ENCODE results near the gene CFAP410.

Gene CFAP410

GRCh38 chr21:44294391-44295162 is 44.6 kb downstream of the CFAP410 start:
- Histone ChIP-seq H3K4ac (ENCODE audit: low read depth, low read length) (no peak overlapping the region), H2AK5ac (ENCODE audit: low read length) (no peak overlapping the region), H3K4me2 (ENCODE audit: low read length) (no peak overlapping the region), H3K23ac (ENCODE audit: low read length) (no peak overlapping the region), H3K9ac (ENCODE audit: low read length) (no peak overlapping the region), H3K4me1 (ENCODE audit: control insufficient read depth, low read depth, low read length) (peaks cover 3% of the 10 kb centered on the region), H3K56ac (ENCODE audit: low read length) (no peak overlapping the region), H2BK120ac (ENCODE audit: low read depth, low read length) (no peak overlapping the region), H3K79me1 (ENCODE audit: low read length) (no peaks in the 10 kb centered on the region), H4K5ac (ENCODE audit: low read length) (no peak overlapping the region), H3K36me3 (ENCODE audit: control insufficient read depth, insufficient read depth, low read length) (no peaks in the 10 kb centered on the region), H4K8ac (ENCODE audit: low read depth, low read length) (no peak overlapping the region), H2BK15ac (replicated peaks; ENCODE audit: low read depth) (no peak overlapping the region), H3K79me2 (ENCODE audit: control insufficient read depth, insufficient read depth, low read length) (no peaks in the 10 kb centered on the region), H3K27me3 (ENCODE audit: insufficient read depth, low read length, poor library complexity) (no peaks in the 10 kb centered on the region), H3K18ac (ENCODE audit: low read length) (no peak overlapping the region), H2BK5ac (ENCODE audit: low read length) (no peak overlapping the region), H3K27ac (ENCODE audit: low read depth, low read length) (no peak overlapping the region), H3K4me3 (ENCODE audit: low read length) (no peak overlapping the region)
- no CpG with 5 or more reads among the region's 26 CpGs for WGBS (ENCODE audit: extremely low coverage, insufficient coverage, low lambda C conversion rate)
- DNase-seq, result no peak

GRCh38 chr21:44293551-44294231 is 45.5 kb downstream of the CFAP410 start:
- Histone ChIP-seq H3K4me3 (ENCODE audit: low read length) (no peak overlapping the region), H3K36me3 (ENCODE audit: control insufficient read depth, insufficient read depth, low read length) (no peaks in the 10 kb centered on the region), H2AK5ac (ENCODE audit: low read length) (no peak overlapping the region), H2BK15ac (replicated peaks; ENCODE audit: low read depth) (no peak overlapping the region), H3K27ac (ENCODE audit: low read depth, low read length) (no peak overlapping the region), H3K23ac (ENCODE audit: low read length) (no peak overlapping the region), H3K9ac (ENCODE audit: low read length) (no peak overlapping the region), H4K5ac (ENCODE audit: low read length) (no peak overlapping the region), H2BK5ac (ENCODE audit: low read length) (no peak overlapping the region), H3K79me1 (ENCODE audit: low read length) (no peaks in the 10 kb centered on the region), H3K79me2 (ENCODE audit: control insufficient read depth, insufficient read depth, low read length) (no peaks in the 10 kb centered on the region), H3K56ac (ENCODE audit: low read length) (no peak overlapping the region), H3K4me2 (ENCODE audit: low read length) (no peak overlapping the region), H3K4ac (ENCODE audit: low read depth, low read length) (no peak overlapping the region), H2BK120ac (ENCODE audit: low read depth, low read length) (no peak overlapping the region), H3K18ac (ENCODE audit: low read length) (no peak overlapping the region), H3K4me1 (ENCODE audit: control insufficient read depth, low read depth, low read length) (no peaks in the 10 kb centered on the region), H4K8ac (ENCODE audit: low read depth, low read length) (no peak overlapping the region), H3K27me3 (ENCODE audit: insufficient read depth, low read length, poor library complexity) (no peaks in the 10 kb centered on the region)
- no peak for DNase-seq
- WGBS (ENCODE audit: extremely low coverage, insufficient coverage, low lambda C conversion rate), result no CpG with 5 or more reads among the region's 33 CpGs

- Histone ChIP-seq H3K4me2 (ENCODE audit: low read length) (no peak overlapping the region), H3K4me1 (ENCODE audit: control insufficient read depth, low read depth, low read length) (no peaks in the 10 kb centered on the region), H3K18ac (ENCODE audit: low read length) (no peak overlapping the region), H4K8ac (ENCODE audit: low read depth, low read length) (no peak overlapping the region), H3K36me3 (ENCODE audit: control insufficient read depth, insufficient read depth, low read length) (no peaks in the 10 kb centered on the region), H4K5ac (ENCODE audit: low read length) (no peak overlapping the region), H3K4ac (ENCODE audit: low read depth, low read length) (no peak overlapping the region), H2BK120ac (ENCODE audit: low read depth, low read length) (no peak overlapping the region), H2AK5ac (ENCODE audit: low read length) (no peak overlapping the region), H3K79me1 (ENCODE audit: low read length) (no peaks in the 10 kb centered on the region), H2BK5ac (ENCODE audit: low read length) (no peak overlapping the region), H3K79me2 (ENCODE audit: control insufficient read depth, insufficient read depth, low read length) (no peaks in the 10 kb centered on the region), H3K23ac (ENCODE audit: low read length) (no peak overlapping the region), H3K56ac (ENCODE audit: low read length) (no peak overlapping the region), H2BK15ac (replicated peaks; ENCODE audit: low read depth) (no peak overlapping the region), H3K27ac (ENCODE audit: low read depth, low read length) (no peak overlapping the region), H3K9ac (ENCODE audit: low read length) (no peak overlapping the region), H3K4me3 (ENCODE audit: low read length) (no peak overlapping the region), H3K27me3 (ENCODE audit: insufficient read depth, low read length, poor library complexity) (no peaks in the 10 kb centered on the region)
- no peak for DNase-seq
- no CpG with 5 or more reads among the region's 15 CpGs for WGBS (ENCODE audit: extremely low coverage, insufficient coverage, low lambda C conversion rate)
Observed at GRCh38 chr21:44292812-44293195, 46.4 kb downstream of the CFAP410 start.

GRCh38 chr21:44291936-44292811 is 47.0 kb downstream of the CFAP410 start:
- Histone ChIP-seq H2BK5ac (ENCODE audit: low read length) (no peak overlapping the region), H4K8ac (ENCODE audit: low read depth, low read length) (no peak overlapping the region), H4K5ac (ENCODE audit: low read length) (no peak overlapping the region), H3K23ac (ENCODE audit: low read length) (no peak overlapping the region), H3K79me2 (ENCODE audit: control insufficient read depth, insufficient read depth, low read length) (no peaks in the 10 kb centered on the region), H3K4me2 (ENCODE audit: low read length) (no peak overlapping the region), H3K9ac (ENCODE audit: low read length) (no peak overlapping the region), H3K27ac (ENCODE audit: low read depth, low read length) (no peak overlapping the region), H3K4ac (ENCODE audit: low read depth, low read length) (no peak overlapping the region), H3K4me1 (ENCODE audit: control insufficient read depth, low read depth, low read length) (no peaks in the 10 kb centered on the region), H3K18ac (ENCODE audit: low read length) (no peak overlapping the region), H2AK5ac (ENCODE audit: low read length) (no peak overlapping the region), H3K56ac (ENCODE audit: low read length) (no peak overlapping the region), H3K36me3 (ENCODE audit: control insufficient read depth, insufficient read depth, low read length) (no peaks in the 10 kb centered on the region), H2BK120ac (ENCODE audit: low read depth, low read length) (no peak overlapping the region), H3K4me3 (ENCODE audit: low read length) (no peak overlapping the region), H3K79me1 (ENCODE audit: low read length) (no peaks in the 10 kb centered on the region), H2BK15ac (replicated peaks; ENCODE audit: low read depth) (no peak overlapping the region), H3K27me3 (ENCODE audit: insufficient read depth, low read length, poor library complexity) (no peaks in the 10 kb centered on the region)
- no CpG with 5 or more reads among the region's 25 CpGs for WGBS (ENCODE audit: extremely low coverage, insufficient coverage, low lambda C conversion rate)
- no peak for DNase-seq

GRCh38 chr21:44291078-44291935 is 47.9 kb downstream of the CFAP410 start:
- no peaks in the 10 kb centered on the region for H3K4me1 ChIP-seq (ENCODE audit: control insufficient read depth, low read depth, low read length)
- H3K18ac ChIP-seq (ENCODE audit: low read length), result no peak overlapping the region
- no CpG with 5 or more reads among the region's 33 CpGs for WGBS (ENCODE audit: extremely low coverage, insufficient coverage, low lambda C conversion rate)
- H3K9ac ChIP-seq (ENCODE audit: low read length), result no peak overlapping the region
- no peak overlapping the region for H2BK120ac ChIP-seq (ENCODE audit: low read depth, low read length)
- H3K79me1 ChIP-seq (ENCODE audit: low read length), result no peaks in the 10 kb centered on the region
- H4K5ac ChIP-seq (ENCODE audit: low read length), result no peak overlapping the region
- no peak overlapping the region for H2AK5ac ChIP-seq (ENCODE audit: low read length)
- no peak overlapping the region for H3K27ac ChIP-seq (ENCODE audit: low read depth, low read length)
- no peak overlapping the region for H2BK15ac ChIP-seq (replicated peaks; ENCODE audit: low read depth)
- no peaks in the 10 kb centered on the region for H3K36me3 ChIP-seq (ENCODE audit: control insufficient read depth, insufficient read depth, low read length)
- DNase-seq, result no peak
- H3K27me3 ChIP-seq (ENCODE audit: insufficient read depth, low read length, poor library complexity), result no peaks in the 10 kb centered on the region
- no peak overlapping the region for H4K8ac ChIP-seq (ENCODE audit: low read depth, low read length)
- H3K56ac ChIP-seq (ENCODE audit: low read length), result no peak overlapping the region
- H3K4me2 ChIP-seq (ENCODE audit: low read length), result no peak overlapping the region
- H2BK5ac ChIP-seq (ENCODE audit: low read length), result no peak overlapping the region
- no peak overlapping the region for H3K23ac ChIP-seq (ENCODE audit: low read length)
- no peak overlapping the region for H3K4ac ChIP-seq (ENCODE audit: low read depth, low read length)
- H3K79me2 ChIP-seq (ENCODE audit: control insufficient read depth, insufficient read depth, low read length), result no peaks in the 10 kb centered on the region
- no peak overlapping the region for H3K4me3 ChIP-seq (ENCODE audit: low read length)
